ENCODE measurements around the gene DPP10.

Gene DPP10

DNA sequence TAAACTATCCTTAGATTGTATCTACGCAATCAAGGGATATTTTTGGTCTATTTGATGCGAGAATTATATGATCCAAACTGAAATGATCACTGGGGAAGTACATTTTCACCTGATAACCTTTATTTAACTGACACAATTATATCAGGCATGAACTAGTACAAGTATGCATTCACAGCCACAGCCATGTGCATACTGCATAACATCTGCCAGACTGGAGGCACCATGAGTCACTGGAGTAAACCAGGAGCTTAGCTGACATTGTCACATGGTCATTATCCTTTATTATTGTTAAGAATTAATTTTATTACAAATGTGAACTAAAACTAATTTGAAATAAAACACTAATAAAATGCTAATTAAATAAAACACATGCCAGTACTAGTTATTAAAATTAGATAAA lies 1127.1 kb downstream of the DPP10 start:
- Histone ChIP-seq H3K36me3 (ENCODE audit: insufficient read depth, low read length) (no peaks in the 10 kb centered on the region), H3K79me2 (ENCODE audit: control insufficient read depth, insufficient read depth, low read length, unreplicated experiment) (no peaks in the 10 kb centered on the region), H3K4me1 (ENCODE audit: control insufficient read depth, insufficient read depth, low read length, unreplicated experiment) (no peaks in the 10 kb centered on the region), H3K27ac (ENCODE audit: low read depth, low read length) (no peak overlapping the region), H3K27me3 (ENCODE audit: insufficient read depth, low read length) (no peaks in the 10 kb centered on the region), H3K4me3 (ENCODE audit: low read depth, low read length) (no peak overlapping the region), H2AFZ (ENCODE audit: low read length, unreplicated experiment) (no peak overlapping the region)

DNA sequence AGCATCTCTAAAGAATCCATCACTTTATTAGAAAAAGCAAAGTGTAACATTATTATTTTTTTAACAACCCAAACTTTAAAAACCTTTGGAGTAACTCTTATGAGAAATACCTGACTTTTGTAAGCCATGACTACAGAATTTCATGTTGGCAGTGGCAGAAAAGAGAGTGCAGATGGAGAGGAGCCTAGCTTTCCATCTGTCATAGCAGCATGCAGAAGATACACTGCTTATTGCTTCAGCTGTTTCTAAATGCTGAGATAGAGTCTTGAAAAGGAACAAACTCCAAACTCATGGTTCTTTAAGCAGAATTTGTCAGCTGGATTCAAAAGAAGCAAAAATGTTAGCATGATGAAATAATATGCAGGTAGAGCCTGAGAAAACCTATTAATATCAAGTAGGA lies 1130.3 kb downstream of the DPP10 start:
- H3K27me3 ChIP-seq (ENCODE audit: insufficient read depth, low read length) = no peaks in the 10 kb centered on the region
- H3K4me3 ChIP-seq (ENCODE audit: low read depth, low read length) = no peak overlapping the region
- H2AFZ ChIP-seq (ENCODE audit: low read length, unreplicated experiment) = no peak overlapping the region
- no peaks in the 10 kb centered on the region for H3K79me2 ChIP-seq (ENCODE audit: control insufficient read depth, insufficient read depth, low read length, unreplicated experiment)
- no peak overlapping the region for H3K27ac ChIP-seq (ENCODE audit: low read depth, low read length)
- no peaks in the 10 kb centered on the region for H3K4me1 ChIP-seq (ENCODE audit: control insufficient read depth, insufficient read depth, low read length, unreplicated experiment)
- no peaks in the 10 kb centered on the region for H3K36me3 ChIP-seq (ENCODE audit: insufficient read depth, low read length)

- Histone ChIP-seq H2AFZ (ENCODE audit: low read length, unreplicated experiment) (no peak overlapping the region), H3K27ac (ENCODE audit: low read depth, low read length) (no peak overlapping the region), H3K4me3 (ENCODE audit: low read depth, low read length) (no peak overlapping the region), H3K27me3 (ENCODE audit: insufficient read depth, low read length) (no peaks in the 10 kb centered on the region), H3K36me3 (ENCODE audit: insufficient read depth, low read length) (no peaks in the 10 kb centered on the region), H3K4me1 (ENCODE audit: control insufficient read depth, insufficient read depth, low read length, unreplicated experiment) (no peaks in the 10 kb centered on the region), H3K79me2 (ENCODE audit: control insufficient read depth, insufficient read depth, low read length, unreplicated experiment) (no peaks in the 10 kb centered on the region)
Observed at GRCh38 chr2:115573756-115574155, 1131.3 kb downstream of the DPP10 start.

- H3K4me1 ChIP-seq (ENCODE audit: control insufficient read depth, insufficient read depth, low read length, unreplicated experiment) = no peaks in the 10 kb centered on the region
- H3K79me2 ChIP-seq (ENCODE audit: control insufficient read depth, insufficient read depth, low read length, unreplicated experiment) = no peaks in the 10 kb centered on the region
- no peak overlapping the region for H3K27ac ChIP-seq (ENCODE audit: low read depth, low read length)
- H3K4me3 ChIP-seq (ENCODE audit: low read depth, low read length) = no peak overlapping the region
- no peak overlapping the region for H2AFZ ChIP-seq (ENCODE audit: low read length, unreplicated experiment)
- no peaks in the 10 kb centered on the region for H3K36me3 ChIP-seq (ENCODE audit: insufficient read depth, low read length)
- H3K27me3 ChIP-seq (ENCODE audit: insufficient read depth, low read length) = no peaks in the 10 kb centered on the region
Observed at GRCh38 chr2:115574667-115575066, 1132.2 kb downstream of the DPP10 start.

DNA sequence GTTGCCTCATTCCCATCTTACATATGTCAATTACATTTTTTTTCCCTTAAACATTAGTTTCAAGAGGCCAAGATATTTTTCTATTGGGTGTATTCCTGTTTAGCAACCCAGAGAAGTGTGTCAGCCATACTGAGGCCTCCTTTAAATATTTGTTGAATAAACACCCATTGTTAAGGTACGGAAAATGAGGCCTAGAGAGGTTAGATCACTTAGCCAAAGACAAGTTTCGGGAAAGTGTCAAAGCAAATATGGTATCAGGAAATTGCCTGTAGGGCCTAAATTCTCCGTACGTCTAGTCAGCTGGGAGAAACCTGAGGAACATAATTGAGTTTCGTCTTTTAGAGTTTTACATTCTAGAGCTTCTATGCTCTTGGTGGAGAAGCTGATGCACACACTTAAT lies 1138.3 kb downstream of the DPP10 start:
- Histone ChIP-seq H3K4me3 (ENCODE audit: low read depth, low read length) (no peak overlapping the region), H3K36me3 (ENCODE audit: insufficient read depth, low read length) (no peaks in the 10 kb centered on the region), H3K27ac (ENCODE audit: low read depth, low read length) (no peak overlapping the region), H3K79me2 (ENCODE audit: control insufficient read depth, insufficient read depth, low read length, unreplicated experiment) (no peaks in the 10 kb centered on the region), H2AFZ (ENCODE audit: low read length, unreplicated experiment) (no peak overlapping the region), H3K4me1 (ENCODE audit: control insufficient read depth, insufficient read depth, low read length, unreplicated experiment) (no peaks in the 10 kb centered on the region), H3K27me3 (ENCODE audit: insufficient read depth, low read length) (no peaks in the 10 kb centered on the region)

DNA sequence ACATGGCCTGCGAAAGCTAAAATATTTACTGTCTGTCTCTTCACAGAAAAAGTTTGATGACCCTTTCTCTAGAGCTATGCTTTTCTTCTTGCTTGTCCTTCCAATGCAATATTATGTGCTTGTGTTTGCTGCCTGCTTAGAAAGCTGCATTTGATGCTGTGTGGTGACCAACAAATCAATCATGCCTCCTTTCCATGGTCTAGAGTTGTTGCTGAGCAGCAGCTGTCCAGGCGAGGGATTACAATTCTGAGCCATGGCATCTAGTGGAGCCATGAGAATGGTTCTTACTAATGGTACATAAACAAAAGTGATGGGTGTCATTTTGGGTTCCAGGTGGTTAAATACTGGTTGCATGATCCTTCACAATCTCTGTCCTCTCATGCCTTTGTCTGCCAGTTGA lies 1142.1 kb downstream of the DPP10 start:
- H3K27me3 ChIP-seq (ENCODE audit: insufficient read depth, low read length) = no peaks in the 10 kb centered on the region
- H3K4me1 ChIP-seq (ENCODE audit: control insufficient read depth, insufficient read depth, low read length, unreplicated experiment) = no peaks in the 10 kb centered on the region
- no peak overlapping the region for H3K27ac ChIP-seq (ENCODE audit: low read depth, low read length)
- H3K79me2 ChIP-seq (ENCODE audit: control insufficient read depth, insufficient read depth, low read length, unreplicated experiment) = no peaks in the 10 kb centered on the region
- no peak overlapping the region for H3K4me3 ChIP-seq (ENCODE audit: low read depth, low read length)
- H2AFZ ChIP-seq (ENCODE audit: low read length, unreplicated experiment) = no peak overlapping the region
- no peaks in the 10 kb centered on the region for H3K36me3 ChIP-seq (ENCODE audit: insufficient read depth, low read length)

DNA sequence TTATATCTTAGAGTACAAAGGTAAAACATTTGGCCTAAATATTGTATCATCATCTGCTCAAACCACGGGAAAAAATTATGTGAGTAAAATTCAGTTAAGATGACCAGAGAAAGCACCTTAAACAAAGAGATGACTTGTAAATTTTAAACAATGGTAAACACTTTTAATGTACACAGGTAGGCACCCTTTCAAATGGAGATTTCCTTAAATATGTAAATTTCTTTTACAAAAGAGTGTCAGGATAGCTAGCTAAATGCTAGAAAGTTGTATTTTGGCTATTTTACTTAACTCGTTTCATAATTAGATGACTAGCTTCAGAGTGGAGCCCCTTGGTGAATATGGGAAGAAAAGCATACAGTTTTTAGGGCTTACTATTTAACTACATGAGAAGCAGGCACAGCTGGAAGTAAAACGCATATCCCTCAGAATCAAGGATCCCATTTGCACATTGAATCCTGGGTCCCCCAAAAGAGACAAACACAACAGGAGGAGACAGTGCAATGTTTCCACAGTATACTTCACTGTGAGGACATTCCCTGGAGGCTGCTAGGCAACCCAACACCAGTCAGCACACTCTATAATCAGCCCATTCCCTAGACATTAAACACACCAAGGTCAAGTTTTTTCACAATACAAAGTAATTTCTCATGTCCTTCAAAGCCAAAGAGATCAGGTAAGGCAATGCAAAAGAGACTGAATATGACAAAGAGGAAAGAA lies 1154.4 kb downstream of the DPP10 start:
- Histone ChIP-seq H3K4me1 (ENCODE audit: control insufficient read depth, insufficient read depth, low read length, unreplicated experiment) (no peaks in the 10 kb centered on the region), H3K36me3 (ENCODE audit: insufficient read depth, low read length) (no peaks in the 10 kb centered on the region), H2AFZ (ENCODE audit: low read length, unreplicated experiment) (no peak overlapping the region), H3K27ac (ENCODE audit: low read depth, low read length) (no peak overlapping the region), H3K27me3 (ENCODE audit: insufficient read depth, low read length) (no peaks in the 10 kb centered on the region), H3K4me3 (ENCODE audit: low read depth, low read length) (no peak overlapping the region), H3K79me2 (ENCODE audit: control insufficient read depth, insufficient read depth, low read length, unreplicated experiment) (no peaks in the 10 kb centered on the region)

DNA sequence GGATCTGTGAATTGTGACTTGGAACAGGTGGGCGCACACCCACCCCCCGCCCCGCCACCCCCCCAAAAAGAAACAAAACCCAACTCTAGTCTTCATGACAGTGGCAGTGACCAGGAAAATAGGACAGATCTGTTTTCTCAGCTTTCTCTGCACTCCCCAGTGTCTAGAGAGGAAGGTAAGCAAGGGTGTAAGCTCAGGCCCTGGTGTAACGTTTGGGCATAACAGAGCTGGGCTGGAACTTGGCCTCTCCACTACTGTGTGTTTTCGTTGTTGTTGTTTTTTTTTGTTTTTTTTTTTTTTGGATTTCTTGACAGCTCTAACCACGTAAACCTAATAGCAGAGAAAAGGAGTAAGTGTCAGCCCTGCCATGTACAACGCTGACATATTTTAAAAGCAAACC lies 1160.8 kb downstream of the DPP10 start:
- no peak overlapping the region for H2AFZ ChIP-seq (ENCODE audit: low read length, unreplicated experiment)
- no peaks in the 10 kb centered on the region for H3K79me2 ChIP-seq (ENCODE audit: control insufficient read depth, insufficient read depth, low read length, unreplicated experiment)
- no peaks in the 10 kb centered on the region for H3K4me1 ChIP-seq (ENCODE audit: control insufficient read depth, insufficient read depth, low read length, unreplicated experiment)
- H3K4me3 ChIP-seq (ENCODE audit: low read depth, low read length) = no peak overlapping the region
- no peaks in the 10 kb centered on the region for H3K27me3 ChIP-seq (ENCODE audit: insufficient read depth, low read length)
- H3K27ac ChIP-seq (ENCODE audit: low read depth, low read length) = no peak overlapping the region
- no peaks in the 10 kb centered on the region for H3K36me3 ChIP-seq (ENCODE audit: insufficient read depth, low read length)

GRCh38 chr2:115606350-115606749 lies 1163.9 kb downstream of the DPP10 start:
- Histone ChIP-seq H3K27ac (ENCODE audit: low read depth, low read length) (no peak overlapping the region), H3K79me2 (ENCODE audit: control insufficient read depth, insufficient read depth, low read length, unreplicated experiment) (no peaks in the 10 kb centered on the region), H2AFZ (ENCODE audit: low read length, unreplicated experiment) (no peak overlapping the region), H3K36me3 (ENCODE audit: insufficient read depth, low read length) (no peaks in the 10 kb centered on the region), H3K4me3 (ENCODE audit: low read depth, low read length) (no peak overlapping the region), H3K27me3 (ENCODE audit: insufficient read depth, low read length) (no peaks in the 10 kb centered on the region), H3K4me1 (ENCODE audit: control insufficient read depth, insufficient read depth, low read length, unreplicated experiment) (no peaks in the 10 kb centered on the region)

- Histone ChIP-seq H3K4me1 (ENCODE audit: control insufficient read depth, insufficient read depth, low read length, unreplicated experiment) (no peaks in the 10 kb centered on the region), H3K27me3 (ENCODE audit: insufficient read depth, low read length) (no peaks in the 10 kb centered on the region), H2AFZ (ENCODE audit: low read length, unreplicated experiment) (no peak overlapping the region), H3K79me2 (ENCODE audit: control insufficient read depth, insufficient read depth, low read length, unreplicated experiment) (no peaks in the 10 kb centered on the region), H3K27ac (ENCODE audit: low read depth, low read length) (no peak overlapping the region), H3K4me3 (ENCODE audit: low read depth, low read length) (no peak overlapping the region), H3K36me3 (ENCODE audit: insufficient read depth, low read length) (no peaks in the 10 kb centered on the region)
Observed at GRCh38 chr2:115609978-115610377, 1167.5 kb downstream of the DPP10 start.

DNA sequence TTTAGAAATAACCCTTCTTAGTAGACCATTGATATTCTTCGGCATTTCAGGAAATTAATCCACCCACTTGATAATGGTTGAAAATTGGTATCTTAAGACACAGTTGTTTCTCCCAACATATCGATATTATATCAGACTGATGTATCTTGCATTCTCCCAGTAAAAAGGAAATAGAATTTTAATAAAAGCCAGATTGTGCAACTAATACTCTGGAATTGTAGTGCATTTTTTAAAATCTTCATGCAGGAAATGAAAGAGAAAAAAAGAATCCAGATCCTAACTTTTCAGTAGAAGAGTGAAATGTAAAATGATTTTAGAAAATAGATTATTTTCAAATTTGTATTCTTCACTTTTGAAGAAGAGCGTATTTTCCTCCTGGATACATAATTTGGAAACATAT lies 1168.4 kb downstream of the DPP10 start:
- H3K79me2 ChIP-seq (ENCODE audit: control insufficient read depth, insufficient read depth, low read length, unreplicated experiment) = no peaks in the 10 kb centered on the region
- H2AFZ ChIP-seq (ENCODE audit: low read length, unreplicated experiment) = no peak overlapping the region
- H3K4me1 ChIP-seq (ENCODE audit: control insufficient read depth, insufficient read depth, low read length, unreplicated experiment) = no peaks in the 10 kb centered on the region
- H3K27me3 ChIP-seq (ENCODE audit: insufficient read depth, low read length) = no peaks in the 10 kb centered on the region
- H3K4me3 ChIP-seq (ENCODE audit: low read depth, low read length) = no peak overlapping the region
- no peaks in the 10 kb centered on the region for H3K36me3 ChIP-seq (ENCODE audit: insufficient read depth, low read length)
- no peak overlapping the region for H3K27ac ChIP-seq (ENCODE audit: low read depth, low read length)
